ENCODE measurements around the gene EBF3. TPM values are rescaled to one million over a fixed set of nuclear protein-coding genes. Genes with fewer than 3 reads are reported as not detected.

Gene EBF3
- total RNA-seq, 1 donor: 14.7 TPM

GRCh38 chr10:129841071-129841470 lies 123.0 kb downstream of the EBF3 start:
- DNase-seq (ENCODE audit: low read depth): no peak
- H3K4me3 ChIP-seq (ENCODE audit: low read depth, low read length): no peak overlapping the region
- no peak for TF ChIP-seq CTCF (IDR thresholded peaks at IDR 0.05; ENCODE audit: insufficient read depth, low read length)

- no peak for TF ChIP-seq CTCF (IDR thresholded peaks at IDR 0.05; ENCODE audit: insufficient read depth, low read length)
- no peak for DNase-seq (ENCODE audit: low read depth)
- no peak overlapping the region for H3K4me3 ChIP-seq (ENCODE audit: low read depth, low read length)
Observed at GRCh38 chr10:129840196-129840590, 123.9 kb downstream of the EBF3 start.

GRCh38 chr10:129839285-129840195 lies 124.5 kb downstream of the EBF3 start:
- no peak for TF ChIP-seq CTCF (IDR thresholded peaks at IDR 0.05; ENCODE audit: insufficient read depth, low read length)
- no peak overlapping the region for H3K4me3 ChIP-seq (ENCODE audit: low read depth, low read length)
- no peak for DNase-seq (ENCODE audit: low read depth)

- DNase-seq (ENCODE audit: low read depth): no peak
- H3K4me3 ChIP-seq (ENCODE audit: low read depth, low read length): no peak overlapping the region
- TF ChIP-seq CTCF (IDR thresholded peaks at IDR 0.05; ENCODE audit: insufficient read depth, low read length): no peak
Observed at GRCh38 chr10:129838794-129839193, 125.3 kb downstream of the EBF3 start.

GRCh38 chr10:129837909-129838582 lies 126.0 kb downstream of the EBF3 start:
- no peak for DNase-seq (ENCODE audit: low read depth)
- no peak overlapping the region for H3K4me3 ChIP-seq (ENCODE audit: low read depth, low read length)
- TF ChIP-seq CTCF (IDR thresholded peaks at IDR 0.05; ENCODE audit: insufficient read depth, low read length): no peak

- no peak for DNase-seq (ENCODE audit: low read depth)
- TF ChIP-seq CTCF (IDR thresholded peaks at IDR 0.05; ENCODE audit: insufficient read depth, low read length): no peak
- no peak overlapping the region for H3K4me3 ChIP-seq (ENCODE audit: low read depth, low read length)
Observed at GRCh38 chr10:129836253-129836652, 127.8 kb downstream of the EBF3 start.

Data from fibroblast of the aortic adventitia (primary cell).